ENCODE measurements around the gene SNRNP70. TPM values are rescaled to one million over a fixed set of nuclear protein-coding genes. Genes with fewer than 3 reads are reported as not detected.
A peak's percentile ranks its signal among the peaks of the same experiment; 100 is the strongest.
"Not testable (repeated sequence)": the region's sequence is repeated elsewhere in the genome, so short reads cannot be mapped to it uniquely, and the experiment has no call there.

SNRNP70 gene
- total RNA-seq, 1 experiment from 2014 or later: 188 TPM

GRCh38 chr19:49056902-49057596 is 28.2 kb upstream of the SNRNP70 start:
- peaks cover 23% of the 10 kb centered on the region for H3K4me1 ChIP-seq (replicated peaks)
- not testable (repeated sequence) for H3K27me3 ChIP-seq (replicated peaks); H3K27ac ChIP-seq; H3K36me3 ChIP-seq; H3K9me3 ChIP-seq (replicated peaks)
- peak overlapping the region; percentile 50 for H3K4me3 ChIP-seq
- peak in 1 of 2 experiments; percentile 21 for DNase-seq (ENCODE audit: low read depth in 1 of 2, low spot score in 2 of 2)

- H3K4me1 ChIP-seq (replicated peaks): peaks cover 23% of the 10 kb centered on the region
Observed at GRCh38 chr19:49057636-49058234, 27.5 kb upstream of the SNRNP70 start, which contains the start of gene CGB7. TSS of gene CGB7 (minus strand) at chr19:49057749. CDS start at chr19:49055375, 2,374 bp downstream.

GRCh38 chr19:49058562-49058961 is 26.7 kb upstream of the SNRNP70 start:
- DNase-seq (ENCODE audit: low read depth in 1 of 2, low spot score in 2 of 2): no peak
- Histone ChIP-seq H3K36me3 (no peaks in the 10 kb centered on the region), H3K4me3 (no peak overlapping the region), H3K27me3 (replicated peaks) (no peaks in the 10 kb centered on the region), H3K4me1 (replicated peaks) (peaks cover 23% of the 10 kb centered on the region), H3K27ac (no peak overlapping the region), H3K9me3 (replicated peaks) (no peaks in the 10 kb centered on the region)

More at GRCh38 chr19:49057636-49058234, 27.5 kb upstream of the SNRNP70 start, which contains the start of gene CGB7:
- Histone ChIP-seq H3K4me3 (peak within 1 kb of the TSS; percentile 50), H3K27me3 (replicated peaks) (no peaks in the 10 kb centered on the region), H3K36me3 (no peaks in the 10 kb centered on the region), H3K9me3 (replicated peaks) (no peaks in the 10 kb centered on the region), H3K27ac (no peak within 1 kb of the TSS)
- DNase-seq (ENCODE audit: low read depth in 1 of 2, low spot score in 2 of 2): peak; percentile 47 to 75

DNA sequence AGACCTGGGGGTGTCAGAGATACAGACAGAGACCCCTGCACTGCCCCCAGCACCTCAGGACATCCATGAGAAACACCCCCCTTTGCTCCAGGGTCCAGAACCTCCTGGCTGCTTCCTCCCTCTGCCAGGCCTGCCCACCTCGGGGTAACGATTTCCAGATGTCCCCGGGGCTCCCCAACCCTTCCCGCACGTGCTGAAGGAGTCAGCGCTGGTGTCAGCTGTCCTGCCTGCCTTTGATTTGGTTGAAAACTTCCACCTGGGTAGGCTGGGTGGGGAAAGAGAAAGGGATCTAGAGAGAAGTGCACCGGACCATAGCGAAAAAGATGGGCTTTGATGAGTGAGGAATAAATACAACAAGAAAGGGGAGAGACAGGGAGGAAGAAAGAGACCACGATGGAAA is 26.2 kb upstream of the SNRNP70 start:
- Histone ChIP-seq H3K9me3 (replicated peaks) (no peaks in the 10 kb centered on the region), H3K27me3 (replicated peaks) (peaks cover 1% of the 10 kb centered on the region), H3K27ac (no peak overlapping the region), H3K36me3 (no peaks in the 10 kb centered on the region), H3K4me1 (replicated peaks) (peaks cover 23% of the 10 kb centered on the region), H3K4me3 (no peak overlapping the region)
- DNase-seq (ENCODE audit: low read depth in 1 of 2, low spot score in 2 of 2): no peak

DNA sequence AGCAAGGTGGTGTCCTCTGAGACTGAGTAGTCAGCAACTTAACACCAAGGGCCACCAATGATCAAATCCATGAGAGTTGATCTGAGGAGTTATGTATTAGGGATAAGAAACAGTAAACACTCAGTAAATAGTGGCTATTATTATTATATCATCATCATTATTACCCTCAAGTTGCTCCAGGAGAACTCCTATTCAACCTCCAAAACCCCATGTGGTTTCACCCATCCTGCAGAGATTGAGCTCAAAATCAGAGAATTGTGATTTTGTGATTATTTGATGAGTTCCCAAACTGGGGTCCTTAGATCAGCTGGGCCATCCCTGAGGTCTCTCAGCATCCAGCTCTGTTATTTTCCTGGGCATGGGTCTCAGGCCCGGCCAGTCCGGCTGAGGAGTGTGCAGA is 24.3 kb upstream of the SNRNP70 start:
- DNase-seq (ENCODE audit: low read depth in 1 of 2, low spot score in 2 of 2): no peak
- H3K27ac ChIP-seq: no peak overlapping the region
- no peaks in the 10 kb centered on the region for H3K36me3 ChIP-seq

DNA sequence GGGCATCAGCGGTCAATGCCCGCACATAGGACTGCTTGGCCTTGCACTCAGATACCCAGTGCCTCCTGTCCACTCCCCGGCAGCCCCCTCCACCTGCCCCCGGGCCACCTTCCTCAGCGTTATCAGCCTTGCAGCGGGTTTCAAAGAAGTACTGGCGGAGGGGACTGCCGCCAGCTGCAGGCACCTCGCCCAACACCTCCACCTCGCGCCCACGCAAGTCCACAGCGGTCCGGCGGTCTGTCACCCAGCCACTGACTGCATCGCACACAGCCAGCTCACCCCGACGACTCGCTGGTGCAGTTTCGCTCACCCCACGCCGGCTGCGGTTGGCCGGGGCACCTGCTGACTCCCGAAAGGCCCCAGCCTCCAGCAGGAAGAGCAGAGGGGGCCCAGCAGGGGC is 23.8 kb upstream of the SNRNP70 start:
- Histone ChIP-seq H3K4me1 (replicated peaks) (peaks cover 15% of the 10 kb centered on the region), H3K36me3 (no peaks in the 10 kb centered on the region), H3K9me3 (replicated peaks) (no peaks in the 10 kb centered on the region), H3K4me3 (no peak overlapping the region), H3K27me3 (replicated peaks) (peaks cover 11% of the 10 kb centered on the region), H3K27ac (no peak overlapping the region)
- no peak for DNase-seq (ENCODE audit: low read depth in 1 of 2, low spot score in 2 of 2)

More for the DNA sequence above, 24.3 kb upstream of the SNRNP70 start:
- Histone ChIP-seq H3K9me3 (replicated peaks) (no peaks in the 10 kb centered on the region), H3K4me1 (replicated peaks) (peaks cover 19% of the 10 kb centered on the region), H3K4me3 (no peak overlapping the region), H3K27me3 (replicated peaks) (peaks cover 9% of the 10 kb centered on the region)

DNA sequence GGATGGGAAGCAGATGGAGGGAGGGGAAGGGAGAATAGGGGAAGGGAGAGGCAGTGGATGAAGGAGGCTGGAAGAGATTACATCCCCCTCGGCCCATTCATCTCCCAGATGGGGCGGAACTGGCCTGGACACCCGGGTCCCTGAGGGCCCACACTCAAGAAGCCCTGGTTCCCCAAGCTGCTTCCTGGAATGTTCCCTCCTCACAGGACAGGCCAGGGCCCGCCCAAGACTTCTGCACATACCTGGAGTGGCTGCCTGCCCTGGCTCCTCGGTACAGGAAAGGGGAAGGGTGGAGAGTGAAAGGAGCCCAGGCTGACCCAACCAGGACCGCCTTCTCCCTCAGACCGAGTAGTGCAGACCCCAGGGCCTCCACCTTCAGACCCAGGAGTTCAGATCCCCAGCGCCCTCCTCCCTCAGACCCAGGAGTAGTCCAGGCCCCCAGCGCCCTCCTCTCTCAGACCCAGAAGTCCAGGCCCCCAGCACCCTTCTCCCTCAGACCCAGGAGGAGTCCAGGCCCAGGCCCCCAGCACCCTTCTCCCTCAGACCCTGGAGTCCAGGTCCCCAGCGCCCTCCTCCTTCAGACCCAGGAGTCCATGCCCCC is 21.1 kb upstream of the SNRNP70 start:
- Histone ChIP-seq H3K27me3 (replicated peaks) (peaks cover 16% of the 10 kb centered on the region), H3K4me1 (replicated peaks) (no peaks in the 10 kb centered on the region), H3K36me3 (no peaks in the 10 kb centered on the region), H3K27ac (no peak overlapping the region), H3K4me3 (no peak overlapping the region), H3K9me3 (replicated peaks) (peaks cover 4% of the 10 kb centered on the region; the same call in 1 of the 2 replicates)
- DNase-seq (ENCODE audit: low read depth in 1 of 2, low spot score in 2 of 2): no peak

GRCh38 chr19:49064768-49065611 is 20.3 kb upstream of the SNRNP70 start, which contains the start of gene NTF4:
TSS of gene NTF4 (minus strand) at chr19:49064818. CDS start at chr19:49061997, 2,821 bp downstream.
- no peak within 1 kb of the TSS for H3K27ac ChIP-seq
- H3K4me1 ChIP-seq (replicated peaks): no peaks in the 10 kb centered on the region
- peaks cover 16% of the 10 kb centered on the region for H3K27me3 ChIP-seq (replicated peaks)
- H3K9me3 ChIP-seq (replicated peaks): peaks cover 8% of the 10 kb centered on the region; the same call in 1 of the 2 replicates
- no peaks in the 10 kb centered on the region for H3K36me3 ChIP-seq
- H3K4me3 ChIP-seq: no peak within 1 kb of the TSS
- DNase-seq (ENCODE audit: low read depth in 1 of 2, low spot score in 2 of 2): no peak

DNA sequence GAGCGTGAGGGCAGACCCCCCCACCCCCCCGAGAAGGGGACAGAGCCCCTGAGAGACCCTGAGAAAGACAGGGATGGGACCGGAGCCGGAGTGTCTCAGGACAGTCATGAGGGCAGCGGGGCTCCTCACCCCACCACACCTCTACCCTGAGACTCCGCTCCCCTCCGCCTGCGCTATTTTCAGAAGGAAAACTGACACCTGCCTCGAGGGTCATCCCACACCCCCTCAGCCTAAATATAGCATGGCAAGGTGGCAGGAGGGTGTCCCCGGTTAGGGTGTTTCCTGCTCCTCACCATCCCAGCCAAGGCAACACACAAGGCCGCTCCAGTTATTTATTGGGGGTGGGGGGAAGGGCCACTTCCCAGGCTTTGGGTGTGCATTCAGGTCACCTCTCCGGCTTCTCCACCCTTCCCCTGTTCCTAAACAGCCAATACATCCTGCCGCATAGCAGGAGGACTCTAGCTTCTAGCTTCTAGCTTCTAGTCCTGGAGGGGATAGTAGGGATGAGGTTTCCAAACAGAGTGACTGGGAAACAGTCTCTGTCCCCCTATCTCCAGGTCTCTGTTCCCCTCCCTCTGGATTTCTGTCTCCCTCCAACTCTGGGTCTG is 19.2 kb upstream of the SNRNP70 start:
- Histone ChIP-seq H3K27me3 (replicated peaks) (peaks cover 16% of the 10 kb centered on the region), H3K36me3 (no peaks in the 10 kb centered on the region), H3K27ac (no peak overlapping the region), H3K4me3 (no peak overlapping the region), H3K9me3 (replicated peaks) (peaks cover 8% of the 10 kb centered on the region; the same call in 1 of the 2 replicates), H3K4me1 (replicated peaks) (no peaks in the 10 kb centered on the region)
- DNase-seq (ENCODE audit: low read depth in 1 of 2, low spot score in 2 of 2): no peak

DNA sequence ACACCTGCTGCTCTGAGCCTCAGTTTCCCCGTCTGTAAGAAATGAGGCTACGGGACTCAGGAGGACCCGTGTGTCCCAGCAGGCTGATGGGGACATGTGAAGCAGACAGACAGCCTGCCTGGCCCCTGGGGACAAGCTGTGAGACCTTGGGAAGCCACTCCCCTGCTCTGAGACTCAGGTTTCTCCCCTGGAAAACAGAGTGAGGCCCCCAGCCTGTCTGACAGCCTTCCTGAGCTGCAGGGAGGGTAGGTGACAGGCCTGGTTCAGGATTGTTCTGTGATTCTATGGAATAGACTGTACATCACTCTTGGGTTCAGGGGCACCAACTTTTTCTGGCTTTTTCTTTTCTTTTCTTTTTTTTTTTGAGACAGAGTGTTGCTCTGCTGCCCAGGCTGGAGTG is 17.7 kb upstream of the SNRNP70 start:
- Histone ChIP-seq H3K36me3 (no peaks in the 10 kb centered on the region), H3K4me1 (replicated peaks) (peaks cover 5% of the 10 kb centered on the region), H3K4me3 (no peak overlapping the region), H3K27me3 (replicated peaks) (peaks cover 21% of the 10 kb centered on the region), H3K9me3 (replicated peaks) (peaks cover 13% of the 10 kb centered on the region), H3K27ac (no peak overlapping the region)
- DNase-seq (ENCODE audit: low read depth in 1 of 2, low spot score in 2 of 2): no peak

DNA sequence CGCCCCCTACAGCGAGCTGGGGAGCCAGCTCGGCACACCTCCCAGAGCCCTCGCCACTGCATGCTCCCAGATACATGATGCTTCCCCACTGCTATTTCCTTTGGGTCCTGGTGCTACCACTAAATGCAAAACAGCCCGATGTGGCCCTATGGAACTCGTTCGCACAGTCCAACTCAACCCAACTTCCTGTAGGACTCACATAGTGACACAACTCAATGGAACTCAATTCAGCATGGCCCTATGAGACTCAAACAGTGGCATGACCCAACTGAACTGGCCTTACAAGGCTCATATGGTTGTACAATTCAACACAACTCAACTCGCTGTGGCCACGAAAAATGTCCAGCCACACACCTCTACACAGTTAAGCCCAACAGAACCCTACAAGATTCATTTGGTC is 16.2 kb upstream of the SNRNP70 start:
- Histone ChIP-seq H3K27ac (no peak overlapping the region), H3K4me3 (no peak overlapping the region), H3K4me1 (replicated peaks) (peaks cover 5% of the 10 kb centered on the region), H3K36me3 (no peaks in the 10 kb centered on the region), H3K27me3 (replicated peaks) (peaks cover 32% of the 10 kb centered on the region), H3K9me3 (replicated peaks) (peaks cover 13% of the 10 kb centered on the region)
- DNase-seq (ENCODE audit: low read depth in 1 of 2, low spot score in 2 of 2): no peak

DNA sequence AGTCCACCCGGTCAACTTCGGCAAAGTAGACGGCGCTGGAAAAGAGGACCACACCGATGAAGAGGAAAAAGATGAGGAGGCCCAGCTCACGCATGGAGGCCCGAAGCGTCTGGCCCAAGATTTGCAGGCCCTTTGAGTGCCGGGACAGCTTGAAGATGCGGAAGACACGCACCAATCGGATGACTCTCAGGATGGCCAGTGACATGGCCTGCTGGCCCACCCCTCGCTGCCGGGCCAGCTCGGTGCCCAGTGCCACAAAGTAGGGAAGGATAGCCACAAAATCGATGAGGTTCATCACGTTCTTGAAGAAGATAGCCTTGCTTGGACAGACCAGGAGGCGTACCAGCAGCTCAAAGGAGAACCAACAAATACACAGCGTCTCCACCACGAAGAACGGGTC is 14.8 kb upstream of the SNRNP70 start:
- Histone ChIP-seq H3K36me3 (no peaks in the 10 kb centered on the region), H3K4me3 (no peak overlapping the region), H3K4me1 (replicated peaks) (peaks cover 5% of the 10 kb centered on the region), H3K9me3 (replicated peaks) (peaks cover 13% of the 10 kb centered on the region), H3K27ac (no peak overlapping the region), H3K27me3 (replicated peaks) (peaks cover 30% of the 10 kb centered on the region)
- DNase-seq (ENCODE audit: low read depth in 1 of 2, low spot score in 2 of 2): no peak
